ENCODE measurements around the gene RASSF8.
"Not testable (repeated sequence)": the region's sequence is repeated elsewhere in the genome, so short reads cannot be mapped to it uniquely, and the experiment has no call there.

Gene RASSF8

GRCh38 chr12:26031827-26032226 lies 73.3 kb downstream of the RASSF8 start:
- no peak for FAIRE-seq

GRCh38 chr12:26032290-26032689 lies 73.8 kb downstream of the RASSF8 start:
- FAIRE-seq: no peak

- no peak for FAIRE-seq
Measured at GRCh38 chr12:26032719-26033241, 74.3 kb downstream of the RASSF8 start.

- FAIRE-seq: no peak
Measured at GRCh38 chr12:26034371-26035142, 76.1 kb downstream of the RASSF8 start.

GRCh38 chr12:26036877-26037276 lies 78.4 kb downstream of the RASSF8 start:
- no peak for FAIRE-seq

GRCh38 chr12:26037615-26038220 lies 79.2 kb downstream of the RASSF8 start:
- FAIRE-seq: no peak

GRCh38 chr12:26042645-26043044 lies 84.2 kb downstream of the RASSF8 start:
- no peak for FAIRE-seq

- no peak for FAIRE-seq
Measured at GRCh38 chr12:26043135-26044006, 84.9 kb downstream of the RASSF8 start.

GRCh38 chr12:26044007-26044394 lies 85.5 kb downstream of the RASSF8 start:
- no peak for FAIRE-seq

GRCh38 chr12:26044592-26044991 lies 86.1 kb downstream of the RASSF8 start:
- no peak for FAIRE-seq

- FAIRE-seq: no peak
Measured at GRCh38 chr12:26046203-26046602, 87.7 kb downstream of the RASSF8 start.

- no peak for FAIRE-seq
Measured at GRCh38 chr12:26046906-26047305, 88.4 kb downstream of the RASSF8 start.

- FAIRE-seq: no peak
Measured at GRCh38 chr12:26047401-26048226, 89.1 kb downstream of the RASSF8 start.

- no peak for FAIRE-seq
Measured at GRCh38 chr12:26052652-26053051, 94.2 kb downstream of the RASSF8 start.

GRCh38 chr12:26054383-26054782 lies 95.9 kb downstream of the RASSF8 start:
- no peak for FAIRE-seq

- FAIRE-seq: no peak
Measured at GRCh38 chr12:26055087-26055486, 96.6 kb downstream of the RASSF8 start.

- no peak for FAIRE-seq
Measured at GRCh38 chr12:26056335-26056734, 97.9 kb downstream of the RASSF8 start.

- not testable (repeated sequence) for FAIRE-seq
Measured at GRCh38 chr12:26057271-26057670, 98.8 kb downstream of the RASSF8 start.

GRCh38 chr12:26058308-26058707 lies 99.8 kb downstream of the RASSF8 start:
- no peak for FAIRE-seq

GRCh38 chr12:26058818-26059217 lies 100.3 kb downstream of the RASSF8 start:
- FAIRE-seq: no peak

GRCh38 chr12:26062006-26062405 lies 103.5 kb downstream of the RASSF8 start:
- no peak for FAIRE-seq

- FAIRE-seq: no peak
Measured at GRCh38 chr12:26062566-26062965, 104.1 kb downstream of the RASSF8 start.

All from colon (tissue), 2 donors.